ENCODE measurements around the gene KCNG2.
"Not testable (repeated sequence)": the region's sequence is repeated elsewhere in the genome, so short reads cannot be mapped to it uniquely, and the experiment has no call there.

KCNG2 gene

DNA sequence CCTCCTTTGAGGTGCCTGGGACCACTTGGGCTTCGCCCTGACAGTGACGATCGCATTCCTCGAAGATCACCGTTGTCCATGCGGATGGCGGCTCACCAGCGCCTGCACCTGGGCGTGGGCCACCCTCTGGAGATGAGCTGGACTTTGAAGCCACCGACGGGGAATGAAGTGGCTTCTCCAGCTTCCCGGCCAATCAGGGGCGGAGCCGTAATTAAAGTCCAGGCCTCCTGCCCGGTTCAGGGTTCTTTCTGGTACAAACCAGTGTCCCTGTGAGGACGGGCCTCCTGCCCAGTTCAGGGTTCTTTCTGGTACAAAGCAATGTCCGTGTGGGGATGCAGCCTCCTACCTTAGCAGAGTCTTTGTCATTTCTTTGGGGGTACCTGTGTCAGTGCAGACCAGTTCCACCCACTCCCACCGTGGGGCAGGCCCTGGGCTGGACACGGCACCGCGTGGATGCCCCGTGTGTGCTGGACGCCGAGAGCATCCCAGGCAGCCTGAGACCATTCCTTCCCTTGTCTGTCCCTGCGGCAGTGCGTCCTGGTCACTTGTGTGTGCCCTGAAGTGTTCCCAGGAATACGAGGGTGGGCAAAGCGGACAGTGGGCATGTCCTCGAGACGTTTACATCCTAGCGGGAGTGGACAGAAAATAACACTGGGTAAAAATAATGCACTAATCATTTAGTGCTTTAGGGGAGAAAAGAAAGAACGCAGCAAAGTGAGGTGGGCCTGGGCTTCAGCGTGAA, 55.0 kb downstream of the KCNG2 start:
- no peak overlapping the region for H3K4me3 Mint-ChIP-seq
- no peaks in the 10 kb centered on the region for H3K9me3 Mint-ChIP-seq

DNA sequence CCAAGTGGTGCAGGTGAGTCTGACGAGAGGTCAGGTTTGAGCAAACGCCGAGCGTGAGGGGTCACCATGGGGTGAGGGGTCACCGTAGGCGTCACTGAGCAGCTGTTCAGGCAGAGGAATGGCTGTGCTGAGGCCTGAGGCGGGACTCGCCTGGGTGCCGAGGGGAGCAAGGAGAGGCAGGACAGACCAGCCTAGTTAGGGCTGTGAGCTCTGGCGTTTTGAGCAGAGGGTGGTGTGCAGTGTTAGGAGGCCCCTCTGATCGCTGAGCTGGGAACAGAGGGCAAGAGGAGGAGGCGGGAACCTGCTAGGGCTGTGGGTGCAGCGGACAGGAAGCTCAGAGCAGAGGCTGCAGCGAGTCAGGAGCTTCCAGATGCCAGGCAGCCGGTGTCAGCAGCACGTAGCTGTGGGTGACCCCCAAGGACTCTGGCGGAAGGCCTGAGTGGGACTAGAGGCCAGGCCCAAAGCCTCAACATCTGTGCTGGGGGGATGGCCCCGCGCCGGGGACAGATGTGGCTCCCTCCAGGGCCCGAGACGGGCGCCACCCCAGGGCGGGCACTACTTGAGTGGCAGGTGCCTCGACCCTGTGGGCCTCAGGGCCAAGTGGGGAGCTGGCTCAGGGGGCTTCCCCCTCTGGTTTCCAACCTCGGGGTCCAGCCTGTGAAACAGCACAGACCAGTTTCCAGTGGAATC, 55.7 kb downstream of the KCNG2 start:
- Mint-ChIP-seq H3K36me3 (ENCODE audit: low read depth) (no peaks in the 10 kb centered on the region), H3K27ac (no peak overlapping the region)
- no peak for ATAC-seq

More for the DNA sequence above, 55.0 kb downstream of the KCNG2 start:
- DNase-seq (no peak), ATAC-seq (no peak)
- Mint-ChIP-seq H3K27ac (no peak overlapping the region), H3K27me3 (peaks cover 5% of the 10 kb centered on the region), H3K4me1 (peaks cover 4% of the 10 kb centered on the region), H3K36me3 (ENCODE audit: low read depth) (no peaks in the 10 kb centered on the region)

DNA sequence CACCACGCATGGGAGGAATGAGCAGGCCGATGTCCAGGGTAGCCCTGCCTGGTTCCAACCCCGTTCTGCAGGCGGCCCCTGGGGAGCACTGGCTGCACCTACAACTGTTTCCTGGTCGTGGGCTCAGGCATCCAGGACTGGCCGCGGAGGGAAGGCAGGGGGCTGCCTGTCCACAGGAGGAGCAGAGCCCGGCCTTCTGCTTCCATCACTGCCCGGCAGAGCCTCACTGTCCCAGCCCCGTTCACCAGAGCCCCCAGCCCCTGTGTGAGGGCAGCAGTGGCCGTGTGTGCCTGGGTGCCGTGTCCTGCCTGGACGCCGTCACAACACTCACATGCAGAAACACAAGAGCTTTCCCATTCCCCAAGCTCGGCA, 56.2 kb downstream of the KCNG2 start:
- no peaks in the 10 kb centered on the region for H3K36me3 Mint-ChIP-seq (ENCODE audit: low read depth)
- H3K9me3 Mint-ChIP-seq: no peaks in the 10 kb centered on the region
- no peak overlapping the region for H3K27ac Mint-ChIP-seq
- DNase-seq: no peak
- H3K27me3 Mint-ChIP-seq: peaks cover 7% of the 10 kb centered on the region
- no peak for ATAC-seq
- peaks cover 4% of the 10 kb centered on the region for H3K4me1 Mint-ChIP-seq
- H3K4me3 Mint-ChIP-seq: no peak overlapping the region

More for the DNA sequence above, 55.7 kb downstream of the KCNG2 start:
- DNase-seq: no peak
- Mint-ChIP-seq H3K9me3 (no peaks in the 10 kb centered on the region), H3K4me3 (no peak overlapping the region), H3K4me1 (peaks cover 4% of the 10 kb centered on the region), H3K27me3 (peaks cover 5% of the 10 kb centered on the region)

DNA sequence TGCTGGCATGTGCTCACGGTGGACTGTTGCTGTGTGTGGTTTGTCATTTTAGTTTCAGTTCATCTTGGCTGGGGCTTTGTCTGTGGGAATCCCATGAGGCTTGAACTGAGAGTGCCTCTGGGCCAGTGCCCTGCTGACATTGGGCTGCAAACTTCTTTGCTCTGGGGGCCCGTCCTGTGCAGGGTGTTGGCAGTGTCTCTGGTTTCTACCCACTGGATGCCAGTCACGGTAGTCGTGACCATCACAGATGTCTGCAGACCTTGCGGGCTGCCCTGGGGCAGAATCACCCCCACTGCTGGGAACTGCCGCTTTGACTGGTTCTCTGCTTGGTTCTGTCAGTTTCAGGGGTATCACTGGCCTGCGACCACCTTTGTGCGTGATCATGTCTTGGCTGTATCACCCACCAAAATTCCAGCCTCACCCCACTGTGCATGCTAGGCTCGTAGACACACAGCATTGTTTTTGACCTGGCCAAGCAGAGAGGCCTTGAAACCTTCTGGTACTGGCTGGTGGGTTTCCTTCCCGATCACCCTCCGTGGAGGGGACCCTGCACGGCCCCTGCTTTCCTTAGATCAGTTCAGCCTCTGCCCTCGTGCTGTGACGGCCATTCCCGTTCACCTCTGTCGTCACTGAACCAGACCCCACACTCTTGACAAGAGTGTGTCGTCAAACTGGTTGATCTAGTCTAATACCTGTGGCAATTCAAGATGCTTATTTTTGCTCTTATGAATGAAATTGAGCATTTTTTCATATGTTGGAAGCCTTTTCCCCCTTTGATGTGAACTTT, 57.6 kb downstream of the KCNG2 start:
- H3K36me3 Mint-ChIP-seq (ENCODE audit: low read depth): no peaks in the 10 kb centered on the region
- no peak overlapping the region for H3K4me3 Mint-ChIP-seq
- H3K27ac Mint-ChIP-seq: no peak overlapping the region
- no peak for DNase-seq
- ATAC-seq: no peak
- no peaks in the 10 kb centered on the region for H3K9me3 Mint-ChIP-seq
- H3K4me1 Mint-ChIP-seq: peaks cover 4% of the 10 kb centered on the region
- peaks cover 10% of the 10 kb centered on the region for H3K27me3 Mint-ChIP-seq

DNA sequence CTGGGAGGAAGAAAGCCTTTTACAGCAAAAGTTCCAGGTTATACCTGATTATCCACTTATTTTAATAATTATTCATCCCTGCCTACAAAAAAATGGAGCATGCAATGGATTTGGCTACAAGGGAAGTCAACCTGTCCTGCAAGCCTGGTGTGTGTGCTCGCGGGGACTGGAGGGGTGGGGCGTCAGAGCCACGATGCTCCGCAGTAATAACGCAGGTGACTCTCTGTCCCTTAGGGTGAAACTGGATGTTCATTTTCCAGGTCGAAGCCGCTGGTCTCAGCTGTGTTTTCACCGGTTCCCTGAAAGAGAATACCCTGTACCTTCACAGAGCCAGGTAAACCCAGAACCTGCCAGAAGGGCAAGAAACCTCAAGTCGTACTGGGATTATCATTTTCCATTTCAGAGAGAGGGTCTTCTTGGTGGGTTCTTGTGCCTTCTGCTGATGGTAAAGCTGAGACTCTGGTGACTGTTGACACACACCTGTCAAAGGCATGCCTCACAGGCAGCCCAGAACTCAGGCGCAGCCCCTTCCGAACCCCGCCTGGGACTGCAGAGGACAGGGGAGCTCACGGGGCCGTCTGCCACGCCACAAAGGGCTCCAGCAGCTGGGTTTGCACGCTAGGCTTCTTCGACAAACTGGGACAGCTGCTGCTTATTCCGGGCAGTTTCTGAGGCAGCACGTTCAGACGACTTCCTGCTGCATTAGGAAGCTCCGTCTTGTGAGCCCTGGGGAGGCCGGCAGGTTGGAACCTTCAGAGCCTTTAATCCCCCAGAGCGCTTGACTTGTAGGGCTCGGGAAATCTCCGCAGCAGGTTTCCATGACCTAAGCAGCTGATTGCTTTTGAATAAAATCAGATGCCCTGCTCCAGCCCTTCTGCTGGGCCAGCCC, 58.6 kb downstream of the KCNG2 start:
- Mint-ChIP-seq H3K36me3 (ENCODE audit: low read depth) (no peaks in the 10 kb centered on the region), H3K4me1 (peaks cover 4% of the 10 kb centered on the region), H3K27me3 (peaks cover 15% of the 10 kb centered on the region), H3K4me3 (no peak overlapping the region), H3K27ac (no peak overlapping the region), H3K9me3 (peaks cover 4% of the 10 kb centered on the region)
- ATAC-seq (peak; percentile 49), DNase-seq (no peak)

DNA sequence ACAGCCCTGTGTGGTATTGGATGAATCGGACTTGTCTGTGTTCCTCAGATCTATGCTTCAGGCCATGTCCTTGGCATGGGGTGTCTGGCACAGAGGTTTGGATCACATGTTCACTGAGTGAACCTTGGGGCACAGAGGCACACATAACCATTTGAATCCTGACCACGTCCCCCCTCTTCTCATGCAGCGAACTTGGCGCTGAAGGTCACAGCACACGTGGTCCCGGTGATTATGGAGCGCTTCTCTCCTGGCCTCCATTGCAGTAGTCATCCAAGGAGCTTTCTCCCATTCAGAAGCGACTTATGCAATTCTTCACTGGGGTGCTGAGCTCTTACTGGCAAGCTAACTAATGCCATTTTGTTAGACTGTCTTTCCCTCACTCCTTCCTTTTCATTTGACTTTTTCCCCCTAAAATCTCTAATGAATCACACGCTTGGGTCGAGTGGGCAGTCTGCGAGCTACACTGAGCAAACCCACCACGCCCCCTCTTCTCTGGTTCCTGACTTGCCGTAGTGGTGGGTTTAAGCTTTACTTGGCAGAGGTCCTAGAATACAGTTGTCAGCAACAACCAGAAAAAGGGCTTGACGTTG, 59.4 kb downstream of the KCNG2 start:
- H3K4me3 Mint-ChIP-seq: no peak overlapping the region
- peak overlapping the region; percentile 27 for H3K27ac Mint-ChIP-seq
- no peaks in the 10 kb centered on the region for H3K36me3 Mint-ChIP-seq (ENCODE audit: low read depth)
- peaks cover 22% of the 10 kb centered on the region for H3K27me3 Mint-ChIP-seq
- peaks cover 4% of the 10 kb centered on the region for H3K4me1 Mint-ChIP-seq
- ATAC-seq (no peak), DNase-seq (no peak)
- H3K9me3 Mint-ChIP-seq: peaks cover 12% of the 10 kb centered on the region

DNA sequence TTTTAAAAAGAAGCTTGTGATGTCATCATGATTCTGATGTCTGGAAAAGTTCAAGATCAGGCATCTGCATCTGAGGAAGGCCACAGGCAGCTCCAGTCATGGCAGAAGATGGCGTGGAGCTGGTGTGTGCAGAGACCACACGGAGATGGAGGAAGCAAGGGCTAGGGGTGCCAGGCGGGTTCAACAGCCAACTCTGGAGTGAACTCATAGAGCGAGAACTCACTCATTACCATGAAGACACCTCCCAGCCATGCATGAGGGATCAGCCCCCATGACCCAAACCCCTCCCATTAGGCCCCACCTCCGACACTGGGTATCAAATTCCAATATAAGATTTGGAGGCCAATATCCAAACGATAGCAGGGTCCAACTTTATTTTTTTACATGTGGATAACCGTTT, 61.6 kb downstream of the KCNG2 start:
- ATAC-seq: no peak
- peaks cover 25% of the 10 kb centered on the region for H3K27me3 Mint-ChIP-seq
- H3K27ac Mint-ChIP-seq: no peak overlapping the region
- no peak for DNase-seq
- H3K36me3 Mint-ChIP-seq (ENCODE audit: low read depth): no peaks in the 10 kb centered on the region
- peaks cover 4% of the 10 kb centered on the region for H3K4me1 Mint-ChIP-seq
- H3K9me3 Mint-ChIP-seq: peaks cover 19% of the 10 kb centered on the region
- no peak overlapping the region for H3K4me3 Mint-ChIP-seq

DNA sequence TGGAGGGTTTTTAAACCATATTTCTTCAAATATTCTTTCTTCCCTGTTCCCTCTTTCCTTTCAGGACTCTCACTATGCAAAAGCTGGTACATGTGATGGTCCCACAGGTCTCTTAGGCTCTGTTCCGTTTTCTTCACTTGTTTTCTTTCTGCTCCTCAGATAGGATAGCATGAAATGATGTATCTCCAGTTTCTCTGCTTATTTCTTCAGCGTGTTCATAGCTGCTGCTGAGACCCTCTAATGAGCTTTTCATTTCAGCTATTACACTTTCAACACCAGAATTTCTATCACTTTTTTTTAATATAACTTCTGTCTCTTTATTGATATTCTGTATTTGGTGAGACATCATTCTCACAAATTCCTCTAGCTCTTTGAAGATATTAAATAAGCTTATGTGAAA, 63.9 kb downstream of the KCNG2 start:
- no peak for ATAC-seq
- DNase-seq: no peak
- peaks cover 19% of the 10 kb centered on the region for H3K9me3 Mint-ChIP-seq
- H3K27ac Mint-ChIP-seq: no peak overlapping the region
- no peaks in the 10 kb centered on the region for H3K36me3 Mint-ChIP-seq (ENCODE audit: low read depth)
- H3K4me1 Mint-ChIP-seq: no peaks in the 10 kb centered on the region
- peaks cover 22% of the 10 kb centered on the region for H3K27me3 Mint-ChIP-seq
- H3K4me3 Mint-ChIP-seq: no peak overlapping the region

DNA sequence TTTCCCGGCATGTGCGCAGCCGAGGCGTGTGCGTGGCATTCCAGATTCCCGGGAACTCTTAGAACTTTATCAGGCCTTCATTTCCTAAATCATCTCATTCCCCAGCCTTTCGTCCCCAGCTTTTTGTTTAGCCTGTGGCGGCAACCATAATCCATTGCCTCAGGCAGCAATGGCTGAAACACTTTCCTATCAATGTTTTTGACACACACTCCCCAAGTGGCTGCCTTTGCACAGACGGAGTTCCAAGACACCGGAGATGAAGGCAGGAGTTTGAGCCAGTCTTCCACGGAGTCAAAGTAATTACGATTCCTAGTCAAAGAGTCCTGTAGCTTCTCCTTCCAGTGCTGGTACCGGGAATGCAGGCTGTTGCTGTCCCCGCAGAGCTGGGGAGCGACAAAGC, 64.8 kb downstream of the KCNG2 start:
- Mint-ChIP-seq H3K27me3 (peaks cover 20% of the 10 kb centered on the region), H3K36me3 (ENCODE audit: low read depth) (no peaks in the 10 kb centered on the region)

DNA sequence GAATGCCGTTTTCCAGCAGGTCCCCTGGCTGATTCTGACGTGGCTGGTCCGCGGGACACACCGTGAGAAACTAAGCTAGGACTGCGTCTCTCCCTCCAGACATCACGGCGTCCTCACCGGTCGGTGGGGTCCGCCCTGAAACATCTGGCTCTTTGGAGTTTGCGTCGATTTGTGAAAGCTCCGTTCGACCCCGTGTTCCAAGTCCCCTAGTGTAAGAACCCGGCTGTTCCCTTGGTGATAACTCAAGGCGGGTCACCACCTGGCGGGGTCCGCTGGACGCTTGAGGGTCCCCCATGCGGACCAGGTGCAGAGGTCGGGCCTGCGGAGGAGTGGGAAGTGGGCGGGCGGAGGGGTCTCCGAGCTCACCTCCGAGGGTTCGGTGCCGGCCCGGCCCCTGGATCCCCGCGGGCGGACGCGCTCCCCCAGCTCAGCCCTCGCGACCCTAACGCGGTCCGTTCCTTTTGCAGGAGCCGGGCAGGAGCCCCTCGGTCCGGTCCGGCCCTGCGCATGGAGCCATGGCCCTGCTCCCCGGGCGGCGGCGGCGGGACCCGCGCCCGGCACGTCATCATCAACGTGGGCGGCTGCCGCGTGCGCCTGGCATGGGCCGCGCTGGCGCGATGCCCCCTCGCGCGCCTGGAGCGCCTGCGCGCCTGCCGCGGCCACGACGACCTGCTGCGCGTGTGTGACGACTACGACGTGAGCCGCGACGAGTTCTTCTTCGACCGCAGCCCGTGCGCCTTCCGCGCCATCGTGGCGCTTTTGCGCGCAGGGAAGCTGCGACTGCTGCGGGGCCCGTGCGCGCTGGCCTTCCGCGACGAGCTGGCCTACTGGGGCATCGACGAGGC, 65.6 kb downstream of the KCNG2 start:
- DNase-seq (no peak), ATAC-seq (no peak)
- H3K27ac Mint-ChIP-seq: no peak overlapping the region
- H3K4me1 Mint-ChIP-seq: no peaks in the 10 kb centered on the region
- H3K4me3 Mint-ChIP-seq: no peak overlapping the region
- no peaks in the 10 kb centered on the region for H3K36me3 Mint-ChIP-seq (ENCODE audit: low read depth)
- peaks cover 20% of the 10 kb centered on the region for H3K27me3 Mint-ChIP-seq
- H3K9me3 Mint-ChIP-seq: peaks cover 19% of the 10 kb centered on the region

More for the DNA sequence above, 64.8 kb downstream of the KCNG2 start:
- DNase-seq: no peak
- Mint-ChIP-seq H3K27ac (no peak overlapping the region), H3K4me1 (no peaks in the 10 kb centered on the region), H3K4me3 (no peak overlapping the region), H3K9me3 (peaks cover 19% of the 10 kb centered on the region)
- ATAC-seq: no peak

DNA sequence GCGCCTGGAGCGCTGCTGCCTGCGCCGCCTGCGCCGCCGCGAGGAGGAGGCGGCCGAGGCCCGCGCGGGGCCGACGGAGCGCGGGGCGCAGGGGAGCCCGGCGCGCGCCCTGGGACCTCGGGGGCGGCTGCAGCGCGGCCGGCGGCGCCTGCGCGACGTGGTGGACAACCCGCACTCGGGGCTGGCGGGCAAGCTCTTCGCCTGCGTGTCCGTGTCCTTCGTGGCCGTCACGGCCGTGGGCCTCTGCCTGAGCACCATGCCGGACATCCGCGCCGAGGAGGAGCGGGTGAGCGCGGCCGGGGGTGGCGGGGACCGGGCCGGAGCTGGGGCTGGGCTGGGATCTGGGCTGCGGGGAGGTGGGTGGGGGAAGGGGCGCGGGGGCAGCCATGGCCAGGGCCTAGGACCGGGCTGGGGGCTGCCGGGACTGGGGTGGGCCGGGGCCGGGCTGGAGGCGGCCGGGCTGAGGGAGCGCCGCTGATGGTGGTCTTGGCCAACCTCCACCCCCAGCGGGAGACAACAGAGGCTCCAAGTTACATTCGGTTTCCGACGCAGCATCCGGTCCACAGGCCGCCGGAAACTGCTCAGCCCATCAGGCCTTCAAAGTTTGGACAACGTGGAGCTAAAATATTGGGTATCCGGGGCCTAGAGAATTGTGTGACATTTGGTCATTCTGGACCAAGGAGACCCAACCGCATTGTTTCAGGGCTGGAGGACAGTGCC, 66.4 kb downstream of the KCNG2 start:
- Mint-ChIP-seq H3K27me3 (peaks cover 17% of the 10 kb centered on the region), H3K4me1 (no peaks in the 10 kb centered on the region), H3K27ac (no peak overlapping the region), H3K9me3 (peaks cover 19% of the 10 kb centered on the region), H3K36me3 (ENCODE audit: low read depth) (no peaks in the 10 kb centered on the region), H3K4me3 (no peak overlapping the region)
- no peak for ATAC-seq
- DNase-seq: no peak

DNA sequence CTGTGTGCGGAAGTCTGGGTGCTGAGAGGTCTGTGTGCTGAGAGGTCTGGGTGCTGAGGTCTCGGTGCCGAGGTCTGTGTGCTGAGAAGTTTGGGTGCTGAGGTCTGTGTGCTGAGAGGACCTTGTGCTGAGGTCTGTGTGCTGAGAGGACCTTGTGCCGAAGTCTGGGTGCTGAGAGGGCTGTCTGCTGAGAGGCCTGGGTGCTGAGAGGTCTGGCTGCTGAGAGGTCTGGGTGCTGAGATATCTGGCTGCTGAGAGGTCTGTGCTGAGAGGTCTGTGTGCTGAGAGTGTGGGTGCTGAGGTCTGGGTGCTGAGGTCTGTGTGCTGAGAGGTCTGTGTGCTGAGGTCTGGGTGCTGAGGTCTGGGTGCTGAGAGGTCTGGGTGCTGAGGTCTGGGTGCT, 67.2 kb downstream of the KCNG2 start:
- DNase-seq: not testable (repeated sequence)

DNA sequence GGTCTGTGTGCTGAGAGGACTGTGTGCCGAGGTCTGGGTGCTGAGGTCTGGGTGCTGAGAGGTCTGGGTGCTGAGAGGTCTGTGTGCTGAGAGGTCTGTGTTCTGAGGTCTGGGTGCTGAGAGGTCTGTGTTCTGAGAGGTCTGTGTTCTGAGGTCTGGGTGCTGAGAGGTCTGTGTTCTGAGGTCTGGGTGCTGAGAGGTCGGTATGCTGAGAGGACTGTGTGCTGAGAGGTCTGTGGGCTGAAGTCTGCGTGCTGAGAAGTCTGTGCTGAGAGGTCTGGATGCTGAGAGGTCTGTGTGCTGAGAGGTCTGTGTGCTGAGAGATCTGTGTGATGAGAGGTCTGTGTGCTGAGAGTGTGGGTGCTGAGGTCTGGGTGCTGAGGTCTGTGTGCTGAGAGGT, 68.2 kb downstream of the KCNG2 start:
- not testable (repeated sequence) for H3K27ac Mint-ChIP-seq; ATAC-seq; H3K4me1 Mint-ChIP-seq; H3K36me3 Mint-ChIP-seq (ENCODE audit: low read depth); DNase-seq; H3K4me3 Mint-ChIP-seq
- H3K9me3 Mint-ChIP-seq: peaks cover 17% of the 10 kb centered on the region
- H3K27me3 Mint-ChIP-seq: peaks cover 11% of the 10 kb centered on the region

More for the DNA sequence above, 67.2 kb downstream of the KCNG2 start:
- not testable (repeated sequence) for H3K4me1 Mint-ChIP-seq; H3K36me3 Mint-ChIP-seq (ENCODE audit: low read depth); ATAC-seq; H3K27ac Mint-ChIP-seq; H3K4me3 Mint-ChIP-seq
- Mint-ChIP-seq H3K27me3 (peaks cover 16% of the 10 kb centered on the region), H3K9me3 (peaks cover 19% of the 10 kb centered on the region)

Measured in activated naive CD8-positive, alpha-beta T cell treated with anti-CD3 and anti-CD28 coated beads, Interleukin-2, amount 50 U/mL, for 24 hours (primary cell).